ENCODE measurements around the gene WDR46. TPM values are rescaled to one million over a fixed set of nuclear protein-coding genes. Genes with fewer than 3 reads are reported as not detected.
"Not testable (repeated sequence)": the region's sequence is repeated elsewhere in the genome, so short reads cannot be mapped to it uniquely, and the experiment has no call there.

Gene WDR46
- total RNA-seq, 1 experiment from 2014 or later = 107 TPM

GRCh38 chr6:33294086-33294823 is 5.2 kb upstream of the WDR46 start:
- in situ Hi-C loops (cut with HindIII; ENCODE audit: low sequenced_read_pairs) = no loop called here
- no peak for DNase-seq (ENCODE audit: low spot score)

- DNase-seq (ENCODE audit: low spot score) = no peak
- in situ Hi-C loops (cut with HindIII; ENCODE audit: low sequenced_read_pairs) = no loop called here
These were observed 4.1 kb upstream of the WDR46 start for GRCh38 chr6:33292996-33293682.

GRCh38 chr6:33290459-33290858 is 1.4 kb upstream of the WDR46 start:
- in situ Hi-C loops (cut with HindIII; ENCODE audit: low sequenced_read_pairs) = no loop called here
- no peak for DNase-seq (ENCODE audit: low spot score)

- no peak for DNase-seq (ENCODE audit: low spot score)
- in situ Hi-C loops (cut with HindIII; ENCODE audit: low sequenced_read_pairs) = no loop called here
These were observed 811 bp upstream of the WDR46 start for GRCh38 chr6:33289784-33290315.

GRCh38 chr6:33288141-33288920 is 708 bp downstream of the WDR46 start:
- DNase-seq (ENCODE audit: low spot score) = no peak
- in situ Hi-C loops (cut with HindIII; ENCODE audit: low sequenced_read_pairs) = no loop called here

GRCh38 chr6:33286946-33287914 is 1.8 kb downstream of the WDR46 start:
- no peak for DNase-seq (ENCODE audit: low spot score)
- in situ Hi-C loops (cut with HindIII; ENCODE audit: low sequenced_read_pairs) = no loop called here

GRCh38 chr6:33285214-33285613 is 3.8 kb downstream of the WDR46 start:
- in situ Hi-C loops (cut with HindIII; ENCODE audit: low sequenced_read_pairs); DNase-seq (ENCODE audit: low spot score): not testable (repeated sequence)

- in situ Hi-C loops (cut with HindIII; ENCODE audit: low sequenced_read_pairs) = no loop called here
- no peak for DNase-seq (ENCODE audit: low spot score)
These were observed 8.5 kb downstream of the WDR46 start for GRCh38 chr6:33280539-33280938.

GRCh38 chr6:33279971-33280511 is 9.0 kb downstream of the WDR46 start:
- in situ Hi-C loops (cut with HindIII; ENCODE audit: low sequenced_read_pairs) = no loop called here
- peak; percentile 58 for DNase-seq (ENCODE audit: low spot score)

- DNase-seq (ENCODE audit: low spot score) = peak; percentile 89
- in situ Hi-C loops (cut with HindIII; ENCODE audit: low sequenced_read_pairs) = no loop called here
These were observed 9.8 kb downstream of the WDR46 start for GRCh38 chr6:33279257-33279695.

- DNase-seq (ENCODE audit: low spot score) = no peak
- in situ Hi-C loops (cut with HindIII; ENCODE audit: low sequenced_read_pairs) = no loop called here
These were observed 10.2 kb downstream of the WDR46 start for GRCh38 chr6:33278810-33279209.

GRCh38 chr6:33278392-33278741 is 10.7 kb downstream of the WDR46 start:
- in situ Hi-C loops (cut with HindIII; ENCODE audit: low sequenced_read_pairs) = no loop called here
- DNase-seq (ENCODE audit: low spot score) = no peak

- in situ Hi-C loops (cut with HindIII; ENCODE audit: low sequenced_read_pairs) = no loop called here
- peak; percentile 37 for DNase-seq (ENCODE audit: low spot score)
These were observed 11.2 kb downstream of the WDR46 start for GRCh38 chr6:33277663-33278391.

GRCh38 chr6:33276864-33277662 is 12.0 kb downstream of the WDR46 start, which contains the start of gene B3GALT4:
Gene B3GALT4 (plus strand): TSS chr6:33277123. CDS start chr6:33277420, 297 bp downstream.
- in situ Hi-C loops (cut with HindIII; ENCODE audit: low sequenced_read_pairs) = no loop called here
- DNase-seq (ENCODE audit: low spot score) = peak; percentile 75

- in situ Hi-C loops (cut with HindIII; ENCODE audit: low sequenced_read_pairs) = no loop called here
- DNase-seq (ENCODE audit: low spot score) = no peak
These were observed 12.5 kb downstream of the WDR46 start for GRCh38 chr6:33276581-33276863.

GRCh38 chr6:33275795-33276580 is 13.1 kb downstream of the WDR46 start:
- in situ Hi-C loops (cut with HindIII; ENCODE audit: low sequenced_read_pairs); DNase-seq (ENCODE audit: low spot score): not testable (repeated sequence)

All from G401 (cell line).